Measurements from ENCODE around the gene BMP6.

BMP6 gene

GRCh38 chr6:7912024-7912423, 186.1 kb downstream of the BMP6 start:
- no peak overlapping the region for H3K4me3 ChIP-seq (ENCODE audit: low read length)
- no peak overlapping the region for H3K27ac ChIP-seq (ENCODE audit: low read depth, low read length)
- no peak overlapping the region for H3K9ac ChIP-seq (ENCODE audit: low read length)
- no peaks in the 10 kb centered on the region for H3K27me3 ChIP-seq (ENCODE audit: control insufficient read depth, insufficient read depth, low read length)
- no peaks in the 10 kb centered on the region for H3K36me3 ChIP-seq (ENCODE audit: control insufficient read depth, insufficient read depth, low read length)
- peaks cover 2% of the 10 kb centered on the region for H3K4me1 ChIP-seq (ENCODE audit: control insufficient read depth, insufficient read depth, low read length)

- Histone ChIP-seq H3K4me3 (ENCODE audit: low read length) (no peak overlapping the region), H3K27me3 (ENCODE audit: control insufficient read depth, insufficient read depth, low read length) (no peaks in the 10 kb centered on the region), H3K4me1 (ENCODE audit: control insufficient read depth, insufficient read depth, low read length) (peaks cover 2% of the 10 kb centered on the region), H3K27ac (ENCODE audit: low read depth, low read length) (no peak overlapping the region), H3K36me3 (ENCODE audit: control insufficient read depth, insufficient read depth, low read length) (no peaks in the 10 kb centered on the region), H3K9ac (ENCODE audit: low read length) (no peak overlapping the region)
Measured at GRCh38 chr6:7912736-7913517, 187.0 kb downstream of the BMP6 start.

DNA sequence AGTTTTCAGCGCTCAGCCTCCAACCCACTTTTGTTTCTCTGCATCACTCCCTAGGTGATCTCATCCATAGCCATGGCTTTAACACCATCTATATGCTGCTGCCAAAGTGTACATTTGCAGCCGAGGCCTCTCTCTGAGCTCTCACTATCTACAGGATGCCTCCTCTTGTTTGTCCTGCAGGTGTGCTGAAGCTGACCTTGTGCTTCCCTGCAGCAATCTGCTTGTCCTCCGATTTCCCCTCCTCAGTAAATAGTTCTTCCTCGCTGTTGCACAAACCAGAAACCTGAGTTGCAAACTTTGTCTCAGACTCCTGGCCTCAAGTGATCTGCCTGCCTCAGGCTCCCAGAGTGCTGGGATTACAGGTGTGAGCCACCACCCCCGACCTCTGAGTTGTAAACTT, 188.4 kb downstream of the BMP6 start:
- no peak overlapping the region for H3K9ac ChIP-seq (ENCODE audit: low read length)
- no peak overlapping the region for H3K4me3 ChIP-seq (ENCODE audit: low read length)
- no peaks in the 10 kb centered on the region for H3K27me3 ChIP-seq (ENCODE audit: control insufficient read depth, insufficient read depth, low read length)
- no peak overlapping the region for H3K27ac ChIP-seq (ENCODE audit: low read depth, low read length)
- peaks cover 2% of the 10 kb centered on the region for H3K4me1 ChIP-seq (ENCODE audit: control insufficient read depth, insufficient read depth, low read length)
- no peaks in the 10 kb centered on the region for H3K36me3 ChIP-seq (ENCODE audit: control insufficient read depth, insufficient read depth, low read length)

DNA sequence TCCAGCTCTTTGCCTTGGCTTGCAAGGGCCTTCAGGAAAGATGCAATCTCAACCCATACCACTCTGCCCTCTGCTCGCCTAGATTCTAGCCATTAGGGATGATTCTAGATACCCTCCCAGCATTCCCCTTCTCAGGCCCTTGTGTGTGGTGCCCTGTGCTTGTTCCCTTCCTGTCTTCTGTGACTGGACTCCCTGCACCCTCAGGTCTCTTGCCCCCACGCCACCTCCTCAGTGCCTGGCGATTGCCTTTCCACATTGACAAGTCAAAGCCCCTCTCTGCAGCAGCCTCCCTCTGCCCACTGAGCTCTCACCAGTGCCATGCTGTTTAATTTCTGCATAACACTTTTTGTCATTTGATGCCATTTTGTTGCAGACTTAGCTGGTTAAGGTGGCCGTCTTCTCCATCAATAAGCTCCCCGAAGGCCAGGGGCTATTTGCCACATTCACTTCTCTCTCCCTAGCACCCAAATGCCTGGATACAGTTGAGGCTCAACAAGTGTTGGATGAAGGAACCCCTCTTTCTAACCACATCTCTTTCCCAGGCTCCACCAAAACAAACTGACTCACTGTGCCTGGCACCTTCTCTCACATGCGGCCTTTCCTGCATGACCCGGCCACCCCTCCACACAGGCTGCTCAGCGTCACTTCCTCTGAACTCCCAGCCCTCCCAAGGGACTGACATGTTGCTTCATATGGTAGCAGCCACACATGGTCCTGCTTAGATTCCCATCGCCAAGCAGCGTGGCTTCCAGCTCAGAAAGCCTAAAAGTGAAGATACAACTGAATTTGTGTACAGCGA, 189.3 kb downstream of the BMP6 start:
- no peak overlapping the region for H3K9ac ChIP-seq (ENCODE audit: low read length)
- no peaks in the 10 kb centered on the region for H3K36me3 ChIP-seq (ENCODE audit: control insufficient read depth, insufficient read depth, low read length)
- H3K27me3 ChIP-seq (ENCODE audit: control insufficient read depth, insufficient read depth, low read length), result no peaks in the 10 kb centered on the region
- no peak overlapping the region for H3K27ac ChIP-seq (ENCODE audit: low read depth, low read length)
- H3K4me1 ChIP-seq (ENCODE audit: control insufficient read depth, insufficient read depth, low read length), result peaks cover 2% of the 10 kb centered on the region
- no peak overlapping the region for H3K4me3 ChIP-seq (ENCODE audit: low read length)

- no peak overlapping the region for H3K27ac ChIP-seq (ENCODE audit: low read depth, low read length)
- no peaks in the 10 kb centered on the region for H3K36me3 ChIP-seq (ENCODE audit: control insufficient read depth, insufficient read depth, low read length)
- H3K27me3 ChIP-seq (ENCODE audit: control insufficient read depth, insufficient read depth, low read length), result no peaks in the 10 kb centered on the region
- no peak overlapping the region for H3K4me3 ChIP-seq (ENCODE audit: low read length)
- H3K4me1 ChIP-seq (ENCODE audit: control insufficient read depth, insufficient read depth, low read length), result no peaks in the 10 kb centered on the region
- H3K9ac ChIP-seq (ENCODE audit: low read length), result no peak overlapping the region
Measured at GRCh38 chr6:7916959-7917358, 191.1 kb downstream of the BMP6 start.

DNA sequence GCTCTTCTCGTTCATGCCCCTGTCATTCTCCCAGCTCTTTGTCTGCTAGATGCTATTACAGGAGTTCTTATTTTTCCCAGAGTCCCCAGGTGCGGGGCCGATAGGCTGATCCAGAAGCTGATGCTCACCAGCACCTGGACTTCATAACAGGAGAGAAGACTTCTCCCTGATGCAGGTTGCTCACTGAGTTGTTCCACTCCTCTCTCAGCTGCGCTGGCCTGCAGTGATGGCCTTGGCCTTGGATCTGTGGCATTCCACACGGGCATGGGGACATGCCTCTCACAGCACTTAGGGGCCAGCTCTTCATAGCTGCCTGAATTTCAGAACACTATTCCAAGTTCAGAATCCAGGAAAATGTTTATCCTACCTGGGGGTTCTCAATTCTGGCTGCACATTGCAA, 191.8 kb downstream of the BMP6 start:
- Histone ChIP-seq H3K4me3 (ENCODE audit: low read length) (no peak overlapping the region), H3K27ac (ENCODE audit: low read depth, low read length) (no peak overlapping the region), H3K27me3 (ENCODE audit: control insufficient read depth, insufficient read depth, low read length) (no peaks in the 10 kb centered on the region), H3K9ac (ENCODE audit: low read length) (no peak overlapping the region), H3K36me3 (ENCODE audit: control insufficient read depth, insufficient read depth, low read length) (no peaks in the 10 kb centered on the region), H3K4me1 (ENCODE audit: control insufficient read depth, insufficient read depth, low read length) (no peaks in the 10 kb centered on the region)

DNA sequence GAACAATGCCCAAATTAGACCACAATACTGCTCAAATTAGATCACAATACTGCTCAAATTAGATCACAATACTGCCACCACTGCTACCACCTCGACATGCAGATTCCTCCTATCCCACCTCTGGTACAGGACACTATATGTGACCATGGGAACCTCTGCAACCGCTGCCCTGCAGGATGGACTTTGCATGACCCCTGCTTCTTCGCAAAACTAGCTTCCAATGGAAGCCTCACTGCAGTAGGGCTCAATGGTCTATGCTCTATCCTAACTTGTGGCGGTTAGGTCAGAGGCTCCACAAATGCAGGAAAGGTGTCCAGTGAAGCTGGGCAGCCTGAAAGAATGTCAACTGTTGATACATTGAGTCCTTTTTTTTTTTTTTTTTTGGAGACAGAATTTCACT, 192.5 kb downstream of the BMP6 start:
- Histone ChIP-seq H3K27ac (ENCODE audit: low read depth, low read length) (no peak overlapping the region), H3K4me1 (ENCODE audit: control insufficient read depth, insufficient read depth, low read length) (no peaks in the 10 kb centered on the region), H3K36me3 (ENCODE audit: control insufficient read depth, insufficient read depth, low read length) (no peaks in the 10 kb centered on the region)

DNA sequence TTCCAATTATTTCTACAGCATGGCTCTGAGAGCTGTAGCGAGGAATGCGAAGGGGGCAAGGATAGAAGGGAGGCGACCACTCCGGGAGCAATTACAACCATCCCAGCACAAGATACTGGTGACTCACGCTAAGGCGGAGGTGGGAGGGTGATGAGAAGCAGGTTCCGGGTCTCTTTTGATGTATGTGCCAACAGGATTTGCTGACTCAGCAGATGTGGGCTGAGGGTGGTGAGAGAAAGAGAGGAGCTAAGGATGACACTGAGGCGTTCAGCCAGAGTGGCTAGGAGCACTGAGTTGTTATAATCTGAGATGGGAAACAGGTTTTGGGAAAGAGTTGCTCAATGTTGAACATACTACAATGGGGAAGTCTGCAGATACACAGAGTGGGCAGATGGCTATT, 194.0 kb downstream of the BMP6 start:
- H3K4me1 ChIP-seq (ENCODE audit: control insufficient read depth, insufficient read depth, low read length), result no peaks in the 10 kb centered on the region
- no peak overlapping the region for H3K4me3 ChIP-seq (ENCODE audit: low read length)
- no peak overlapping the region for H3K9ac ChIP-seq (ENCODE audit: low read length)
- no peaks in the 10 kb centered on the region for H3K27me3 ChIP-seq (ENCODE audit: control insufficient read depth, insufficient read depth, low read length)
- no peaks in the 10 kb centered on the region for H3K36me3 ChIP-seq (ENCODE audit: control insufficient read depth, insufficient read depth, low read length)
- H3K27ac ChIP-seq (ENCODE audit: low read depth, low read length), result no peak overlapping the region

More for the DNA sequence above, 192.5 kb downstream of the BMP6 start:
- Histone ChIP-seq H3K9ac (ENCODE audit: low read length) (no peak overlapping the region), H3K27me3 (ENCODE audit: control insufficient read depth, insufficient read depth, low read length) (no peaks in the 10 kb centered on the region), H3K4me3 (ENCODE audit: low read length) (no peak overlapping the region)

- Histone ChIP-seq H3K4me1 (ENCODE audit: control insufficient read depth, insufficient read depth, low read length) (no peaks in the 10 kb centered on the region), H3K36me3 (ENCODE audit: control insufficient read depth, insufficient read depth, low read length) (no peaks in the 10 kb centered on the region), H3K27ac (ENCODE audit: low read depth, low read length) (no peak overlapping the region), H3K4me3 (ENCODE audit: low read length) (no peak overlapping the region), H3K9ac (ENCODE audit: low read length) (no peak overlapping the region), H3K27me3 (ENCODE audit: control insufficient read depth, insufficient read depth, low read length) (no peaks in the 10 kb centered on the region)
Measured at GRCh38 chr6:7920425-7920824, 194.5 kb downstream of the BMP6 start.

DNA sequence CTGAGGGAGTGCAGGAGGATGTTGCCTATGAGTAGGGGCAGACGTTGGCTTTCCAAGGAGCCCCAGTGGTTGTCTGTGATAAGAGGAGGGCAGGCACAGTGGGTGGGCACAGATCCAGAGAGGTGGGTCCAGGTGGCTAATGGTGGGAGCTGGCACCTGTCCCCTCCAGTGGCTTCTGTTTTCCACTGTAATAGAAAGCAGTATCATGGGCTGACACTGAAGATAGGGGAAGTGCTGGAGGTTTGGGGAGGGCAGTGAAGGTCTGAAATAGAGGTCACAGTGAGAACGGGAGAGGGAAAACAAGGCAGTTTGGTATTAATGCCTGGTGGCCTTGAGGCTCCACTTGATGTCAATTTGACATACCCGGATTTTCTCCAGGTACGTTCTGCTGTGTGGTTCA, 195.1 kb downstream of the BMP6 start:
- Histone ChIP-seq H3K27ac (ENCODE audit: low read depth, low read length) (no peak overlapping the region), H3K27me3 (ENCODE audit: control insufficient read depth, insufficient read depth, low read length) (no peaks in the 10 kb centered on the region), H3K4me1 (ENCODE audit: control insufficient read depth, insufficient read depth, low read length) (no peaks in the 10 kb centered on the region), H3K36me3 (ENCODE audit: control insufficient read depth, insufficient read depth, low read length) (no peaks in the 10 kb centered on the region), H3K4me3 (ENCODE audit: low read length) (no peak overlapping the region), H3K9ac (ENCODE audit: low read length) (no peak overlapping the region)

DNA sequence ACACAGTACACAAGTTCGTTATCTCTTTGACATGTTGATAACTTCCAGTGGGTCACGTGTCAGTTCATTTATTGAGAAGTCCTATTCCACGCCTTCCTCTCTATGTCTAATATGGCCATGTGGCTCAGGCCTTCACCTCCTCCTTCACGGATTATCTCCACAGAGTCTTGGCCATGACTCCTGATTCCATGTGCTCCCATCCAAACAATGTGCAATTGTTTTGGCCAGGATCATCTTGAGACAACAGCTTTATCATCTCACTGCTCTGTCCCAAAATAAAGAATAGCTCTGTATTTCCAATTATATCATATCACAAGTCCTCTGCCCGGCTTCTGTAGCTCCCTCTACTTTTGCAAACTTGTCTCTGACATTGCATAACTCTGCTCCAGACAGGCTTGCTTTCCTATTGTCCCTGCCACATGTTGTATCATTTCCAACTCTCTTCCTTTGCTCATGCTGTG, 195.8 kb downstream of the BMP6 start:
- Histone ChIP-seq H3K27ac (ENCODE audit: low read depth, low read length) (no peak overlapping the region), H3K4me3 (ENCODE audit: low read length) (no peak overlapping the region), H3K36me3 (ENCODE audit: control insufficient read depth, insufficient read depth, low read length) (no peaks in the 10 kb centered on the region), H3K9ac (ENCODE audit: low read length) (no peak overlapping the region), H3K4me1 (ENCODE audit: control insufficient read depth, insufficient read depth, low read length) (no peaks in the 10 kb centered on the region), H3K27me3 (ENCODE audit: control insufficient read depth, insufficient read depth, low read length) (no peaks in the 10 kb centered on the region)

- H3K9ac ChIP-seq (ENCODE audit: low read length), result no peak overlapping the region
- no peak overlapping the region for H3K27ac ChIP-seq (ENCODE audit: low read depth, low read length)
- no peaks in the 10 kb centered on the region for H3K4me1 ChIP-seq (ENCODE audit: control insufficient read depth, insufficient read depth, low read length)
- H3K4me3 ChIP-seq (ENCODE audit: low read length), result no peak overlapping the region
- H3K27me3 ChIP-seq (ENCODE audit: control insufficient read depth, insufficient read depth, low read length), result no peaks in the 10 kb centered on the region
- no peaks in the 10 kb centered on the region for H3K36me3 ChIP-seq (ENCODE audit: control insufficient read depth, insufficient read depth, low read length)
Measured at GRCh38 chr6:7922596-7922995, 196.7 kb downstream of the BMP6 start.

All from rectal smooth muscle tissue (tissue), 1 donor.